ENCODE results near the gene TENT4A.

DNA sequence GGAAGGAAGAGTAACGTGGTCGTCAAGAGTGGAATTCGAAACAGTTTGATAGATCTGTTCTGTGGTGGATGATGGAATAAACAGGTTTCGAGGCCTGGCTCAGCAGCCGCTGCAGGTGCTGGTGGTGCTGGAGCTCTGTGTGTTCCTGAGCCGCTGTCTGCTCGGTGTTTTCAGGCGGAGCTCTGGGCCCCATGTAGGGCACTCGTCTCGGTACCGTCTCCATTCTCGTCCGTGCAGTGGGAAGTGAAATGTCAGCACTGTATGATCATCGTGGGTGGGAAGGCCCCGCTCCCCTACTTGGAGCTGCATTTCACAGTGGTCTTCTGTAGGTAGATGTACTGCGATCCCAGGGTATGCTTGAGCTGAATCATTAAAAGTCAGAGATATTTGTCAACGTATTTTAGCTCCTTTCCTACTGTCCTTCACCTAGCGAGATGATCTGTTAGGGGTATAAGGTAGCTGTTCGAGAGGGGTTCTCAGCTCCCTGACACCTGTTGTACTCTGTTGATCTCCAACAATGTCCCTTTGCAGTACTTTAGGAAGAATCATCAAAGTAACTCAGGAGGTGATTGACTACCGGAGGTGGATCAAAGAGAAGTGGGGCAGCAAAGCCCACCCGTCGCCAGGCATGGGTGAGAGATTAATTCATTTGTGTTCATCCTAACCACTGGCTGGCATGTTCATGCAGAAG, 35.9 kb downstream of the TENT4A start:
- TF ChIP-seq, protein P1, sequence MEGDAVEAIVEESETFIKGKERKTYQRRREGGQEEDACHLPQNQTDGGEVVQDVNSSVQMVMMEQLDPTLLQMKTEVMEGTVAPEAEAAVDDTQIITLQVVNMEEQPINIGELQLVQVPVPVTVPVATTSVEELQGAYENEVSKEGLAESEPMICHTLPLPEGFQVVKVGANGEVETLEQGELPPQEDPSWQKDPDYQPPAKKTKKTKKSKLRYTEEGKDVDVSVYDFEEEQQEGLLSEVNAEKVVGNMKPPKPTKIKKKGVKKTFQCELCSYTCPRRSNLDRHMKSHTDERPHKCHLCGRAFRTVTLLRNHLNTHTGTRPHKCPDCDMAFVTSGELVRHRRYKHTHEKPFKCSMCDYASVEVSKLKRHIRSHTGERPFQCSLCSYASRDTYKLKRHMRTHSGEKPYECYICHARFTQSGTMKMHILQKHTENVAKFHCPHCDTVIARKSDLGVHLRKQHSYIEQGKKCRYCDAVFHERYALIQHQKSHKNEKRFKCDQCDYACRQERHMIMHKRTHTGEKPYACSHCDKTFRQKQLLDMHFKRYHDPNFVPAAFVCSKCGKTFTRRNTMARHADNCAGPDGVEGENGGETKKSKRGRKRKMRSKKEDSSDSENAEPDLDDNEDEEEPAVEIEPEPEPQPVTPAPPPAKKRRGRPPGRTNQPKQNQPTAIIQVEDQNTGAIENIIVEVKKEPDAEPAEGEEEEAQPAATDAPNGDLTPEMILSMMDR (conservative IDR thresholded peaks at IDR 0.05 in 1 of 2, IDR thresholded peaks at IDR 0.05 in 1 of 2; ENCODE audit: extremely low read depth in 1 of 2, insufficient read depth in 1 of 2, low read depth in 1 of 2, low read length in 2 of 2): no peak
- no peak for TF ChIP-seq EZH2 (IDR thresholded peaks at IDR 0.05; ENCODE audit: borderline replicate concordance, low read length)

Measured in mammary epithelial cell (primary cell).